ENCODE results near the gene ZNF609.
"Not testable (repeated sequence)": the region's sequence is repeated elsewhere in the genome, so short reads cannot be mapped to it uniquely, and the experiment has no call there.

Gene ZNF609

DNA sequence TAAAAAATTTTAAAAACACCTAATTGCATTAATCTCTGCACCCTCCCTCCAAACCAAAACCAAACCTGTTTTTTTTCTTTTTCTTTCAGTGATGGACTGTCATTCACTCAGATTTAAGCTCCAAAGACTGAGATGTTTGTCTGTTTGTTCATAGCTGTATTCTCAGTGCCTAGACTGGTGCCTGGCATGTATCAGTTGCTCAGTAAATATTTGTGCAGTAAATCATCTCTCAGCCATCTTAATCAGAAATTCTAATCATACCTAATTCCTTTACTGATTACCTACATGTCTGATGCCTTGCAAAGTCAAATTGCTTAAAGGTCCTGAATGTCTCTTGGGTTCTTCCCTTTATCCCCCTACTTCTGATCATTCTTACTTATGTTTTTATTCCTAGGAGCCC, 138.8 kb downstream of the ZNF609 start:
- no peak for DNase-seq (ENCODE audit: low read depth)
- TF ChIP-seq CTCF (IDR thresholded peaks at IDR 0.05; ENCODE audit: low read length, missing control alignments): no peak
- no peak overlapping the region for H3K4me3 ChIP-seq (replicated peaks; ENCODE audit: low read depth, low read length)

DNA sequence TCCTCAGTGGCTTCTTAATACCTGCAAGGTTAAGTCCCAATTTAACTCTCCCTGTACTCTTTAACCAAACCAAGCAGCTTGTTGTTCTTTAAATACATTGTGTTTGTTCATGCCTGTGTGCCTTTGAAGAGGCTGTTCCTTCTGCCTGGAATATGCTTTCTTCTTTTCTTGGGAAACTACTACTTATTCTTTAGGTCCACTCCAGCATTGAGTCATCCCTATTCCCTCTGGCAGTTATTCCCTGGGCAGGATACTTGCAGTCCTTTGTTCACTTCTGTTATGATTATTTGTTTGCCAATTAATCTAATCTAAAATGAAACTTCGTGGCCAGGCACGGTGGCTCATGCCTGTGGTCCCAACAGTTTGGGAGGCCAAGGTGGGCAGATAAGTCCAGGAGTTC, 139.3 kb downstream of the ZNF609 start:
- H3K4me3 ChIP-seq (replicated peaks; ENCODE audit: low read depth, low read length): no peak overlapping the region
- no peak for TF ChIP-seq CTCF (IDR thresholded peaks at IDR 0.05; ENCODE audit: low read length, missing control alignments)
- DNase-seq (ENCODE audit: low read depth): peak; percentile 53

DNA sequence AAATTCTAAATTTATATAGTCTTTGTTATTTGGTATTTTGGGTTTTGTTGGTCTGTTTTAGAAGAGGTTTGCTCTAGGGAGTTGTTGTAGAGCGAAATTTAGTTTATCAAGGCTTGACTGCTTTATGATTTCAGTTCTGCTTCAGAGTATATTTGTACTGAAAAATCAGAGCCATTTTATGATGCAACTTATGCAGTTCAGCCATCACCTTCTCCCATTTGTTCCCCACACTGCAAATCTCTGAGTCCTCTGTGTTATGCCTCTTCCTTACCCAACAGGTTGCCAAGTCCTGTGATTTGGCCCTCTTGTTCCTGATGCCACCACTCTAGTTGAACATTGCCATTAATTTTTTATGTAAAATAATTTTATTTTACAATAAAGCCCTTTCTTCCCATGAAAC, 140.4 kb downstream of the ZNF609 start:
- no peak overlapping the region for H3K4me3 ChIP-seq (replicated peaks; ENCODE audit: low read depth, low read length)
- TF ChIP-seq CTCF (IDR thresholded peaks at IDR 0.05; ENCODE audit: low read length, missing control alignments): no peak
- no peak for DNase-seq (ENCODE audit: low read depth)

- no peak for TF ChIP-seq CTCF (IDR thresholded peaks at IDR 0.05; ENCODE audit: low read length, missing control alignments)
- H3K4me3 ChIP-seq (replicated peaks; ENCODE audit: low read depth, low read length): no peak overlapping the region
- no peak for DNase-seq (ENCODE audit: low read depth)
Measured at GRCh38 chr15:64604319-64604718, 143.9 kb downstream of the ZNF609 start.

DNA sequence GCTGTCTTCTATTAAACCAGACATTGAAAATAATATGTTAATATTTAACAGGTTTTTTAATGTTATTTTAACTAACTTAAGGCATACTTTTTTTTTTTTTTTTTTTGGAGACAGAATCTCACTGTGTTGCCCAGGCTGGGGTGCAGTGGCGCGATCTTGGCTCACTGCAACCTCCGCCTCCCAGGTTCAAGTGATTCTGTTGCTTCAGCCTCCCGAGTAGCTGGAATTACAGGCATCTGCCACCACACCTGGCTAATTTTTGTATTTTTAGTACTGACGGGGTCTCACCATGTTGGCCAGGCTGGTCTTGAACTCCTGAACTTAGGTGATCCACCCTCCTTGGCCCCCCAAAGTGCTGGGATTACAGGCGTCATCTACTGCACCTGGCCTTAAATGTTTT, 147.0 kb downstream of the ZNF609 start:
- DNase-seq (ENCODE audit: low read depth): not testable (repeated sequence)

GRCh38 chr15:64610257-64610919, 150.0 kb downstream of the ZNF609 start:
- H3K4me3 ChIP-seq (replicated peaks; ENCODE audit: low read depth, low read length): no peak overlapping the region
- DNase-seq (ENCODE audit: low read depth): no peak
- no peak for TF ChIP-seq CTCF (IDR thresholded peaks at IDR 0.05; ENCODE audit: low read length, missing control alignments)

More for the DNA sequence above, 147.0 kb downstream of the ZNF609 start:
- H3K4me3 ChIP-seq (replicated peaks; ENCODE audit: low read depth, low read length): not testable (repeated sequence)

- no peak for DNase-seq (ENCODE audit: low read depth)
- TF ChIP-seq CTCF (IDR thresholded peaks at IDR 0.05; ENCODE audit: low read length, missing control alignments): no peak
- no peak overlapping the region for H3K4me3 ChIP-seq (replicated peaks; ENCODE audit: low read depth, low read length)
Measured at GRCh38 chr15:64611085-64611725, 150.8 kb downstream of the ZNF609 start.
